ENCODE measurements around the gene PRDM16. TPM values are rescaled to one million over a fixed set of nuclear protein-coding genes. Genes with fewer than 3 reads are reported as not detected.

Gene PRDM16
- polyA plus RNA-seq, 1 of the 3 experiments (the other 2 are of a cell fraction): not detected

DNA sequence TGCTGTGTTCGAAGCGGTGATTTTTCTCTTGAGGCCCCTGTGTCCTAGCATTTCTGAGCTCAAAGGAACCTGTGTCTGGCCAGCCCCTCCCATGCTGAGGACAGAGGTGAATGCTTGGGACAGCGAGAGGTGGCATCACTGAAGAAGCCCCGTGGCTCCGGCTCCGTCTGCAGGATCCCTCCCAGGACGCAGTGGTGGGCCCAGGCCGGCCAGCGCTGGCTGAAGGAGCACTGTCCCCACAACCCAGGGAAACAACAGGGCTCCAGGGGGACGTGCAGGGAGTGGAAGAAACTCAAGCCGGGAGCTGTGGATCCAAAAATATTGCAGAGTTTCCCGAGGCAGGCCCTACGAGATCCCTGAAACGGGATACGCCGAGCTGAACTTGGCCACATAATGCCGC lies 221.4 kb downstream of the PRDM16 start:
- Histone ChIP-seq H3K79me2 (ENCODE audit: insufficient read depth) (no peaks in the 10 kb centered on the region), H3F3A (replicated peaks; ENCODE audit: insufficient read depth) (no peaks in the 10 kb centered on the region), H3K9ac (no peak overlapping the region), H3K9me2 (no peaks in the 10 kb centered on the region), H3K4me1 (ENCODE audit: control insufficient read depth in 1 of 2, insufficient read depth in 2 of 2, low read depth in 1 of 2, low read length in 1 of 2) (no peaks in the 10 kb centered on the region), H2AFZ (ENCODE audit: low read depth) (no peak overlapping the region), H4K20me1 (ENCODE audit: insufficient read depth) (no peaks in the 10 kb centered on the region), H3K4me3 (ENCODE audit: low read depth in 2 of 2, low read length in 1 of 2) (no peak overlapping the region), H3K36me3 (replicated peaks in 1 of 2; ENCODE audit: control insufficient read depth in 1 of 2, insufficient read depth in 2 of 2, low read length in 1 of 2) (no peaks in the 10 kb centered on the region), H3K9me3 (no peaks in the 10 kb centered on the region), H3K4me2 (no peak overlapping the region), H3K27me3 (ENCODE audit: insufficient read depth) (peaks cover 69% of the 10 kb centered on the region), H3K27ac (ENCODE audit: low read depth in 2 of 2, low read length in 1 of 2) (no peak overlapping the region)
- POLR2A ChIA-PET: no interaction called here
- WGBS (ENCODE audit: low lambda C conversion rate): 40% methylated on average over 15 of the region's 17 CpGs
- DNase-seq: no peak
- TF ChIP-seq IRF3 (IDR thresholded peaks at IDR 0.05; ENCODE audit: low read depth, low read length) (no peak), FOSL2 (IDR thresholded peaks at IDR 0.05; ENCODE audit: borderline replicate concordance, low read depth) (no peak), RAD21 (IDR thresholded peaks at IDR 0.05; ENCODE audit: low read length) (no peak), RFX5 (IDR thresholded peaks at IDR 0.05; ENCODE audit: low read length) (no peak), ZBTB33 (IDR thresholded peaks at IDR 0.05; ENCODE audit: borderline replicate concordance, low read depth) (no peak), FOXM1 (IDR thresholded peaks at IDR 0.05; ENCODE audit: low read depth) (no peak)
- CTCF ChIA-PET: no interaction called here

- ChIA-PET POLR2A (no interaction called here), CTCF (no interaction called here)
- no peaks in the 10 kb centered on the region for H3K79me2 ChIP-seq (ENCODE audit: insufficient read depth)
- WGBS (ENCODE audit: low lambda C conversion rate): 63% methylated on average over 10 of the region's 15 CpGs
- H3K4me2 ChIP-seq: no peak overlapping the region
- H3F3A ChIP-seq (replicated peaks; ENCODE audit: insufficient read depth): no peaks in the 10 kb centered on the region
- no peaks in the 10 kb centered on the region for H4K20me1 ChIP-seq (ENCODE audit: insufficient read depth)
- no peaks in the 10 kb centered on the region for H3K4me1 ChIP-seq (ENCODE audit: control insufficient read depth in 1 of 2, insufficient read depth in 2 of 2, low read depth in 1 of 2, low read length in 1 of 2)
- TF ChIP-seq EZH2phosphoT487 (IDR thresholded peaks at IDR 0.05; ENCODE audit: borderline replicate concordance, low read depth) (no peak), TEAD4 (IDR thresholded peaks at IDR 0.05; ENCODE audit: borderline replicate concordance, insufficient read depth) (no peak), USF2 (IDR thresholded peaks at IDR 0.05; ENCODE audit: borderline replicate concordance, low read depth, low read length) (no peak), MXI1 (IDR thresholded peaks at IDR 0.05; ENCODE audit: low read depth, low read length) (no peak), TAF1 (IDR thresholded peaks at IDR 0.05; ENCODE audit: borderline replicate concordance, low read depth, low read length) (no peak), EP300 (IDR thresholded peaks at IDR 0.05; ENCODE audit: borderline replicate concordance in 1 of 2, low read depth in 1 of 2, low read length in 1 of 2) (no peak), CHD2 (IDR thresholded peaks at IDR 0.05; ENCODE audit: low read length, partially characterized antibody) (no peak), MAX (IDR thresholded peaks at IDR 0.05; ENCODE audit: low read depth) (no peak), GABPA (IDR thresholded peaks at IDR 0.05; ENCODE audit: low read depth) (no peak), FOXJ3 (CRISPR knock-in tag; IDR thresholded peaks at IDR 0.05) (no peak), GATA2 (CRISPR knock-in tag; IDR thresholded peaks at IDR 0.05) (no peak), FOSL2 (IDR thresholded peaks at IDR 0.05; ENCODE audit: borderline replicate concordance, low read depth) (no peak), ZBTB33 (IDR thresholded peaks at IDR 0.05; ENCODE audit: borderline replicate concordance, low read depth) (no peak)
- no peak overlapping the region for H3K27ac ChIP-seq (ENCODE audit: low read depth in 2 of 2, low read length in 1 of 2)
- H3K27me3 ChIP-seq (ENCODE audit: insufficient read depth): peaks cover 65% of the 10 kb centered on the region
- no peaks in the 10 kb centered on the region for H3K9me3 ChIP-seq
- H3K9ac ChIP-seq: no peak overlapping the region
- H2AFZ ChIP-seq (ENCODE audit: low read depth): no peak overlapping the region
- no peak overlapping the region for H3K4me3 ChIP-seq (ENCODE audit: low read depth in 2 of 2, low read length in 1 of 2)
- no peaks in the 10 kb centered on the region for H3K36me3 ChIP-seq (replicated peaks in 1 of 2; ENCODE audit: control insufficient read depth in 1 of 2, insufficient read depth in 2 of 2, low read length in 1 of 2)
- DNase-seq: no peak
- H3K9me2 ChIP-seq: no peaks in the 10 kb centered on the region
These were observed 221.9 kb downstream of the PRDM16 start for GRCh38 chr1:3290915-3291314.

Measured in SK-N-SH (cell line).